Right atrium auricular region (tissue), 2 donors: ENCODE results near the gene SLAIN1. TPM values are rescaled to one million over a fixed set of nuclear protein-coding genes. Genes with fewer than 3 reads are reported as not detected.

Experiments
- DNase-seq: peaks from one replicate; pipeline ENCODE4 v3.0.0-alpha.2; 2019; ENCODE audit warnings: low spot score
- H3K27ac ChIP-seq, 2 donors: fragments of 200-600 bp; sonication (generic); 1 replicate in 1 of 2; 2 replicates in 1 of 2; pipeline ENCODE4 v1.5.1; 2016 to 2019
- H3K27me3 ChIP-seq, 2 donors: fragments of 200-600 bp; sonication (generic); one replicate each; pipeline versions ENCODE4 v1.5.1 to v1.6.0; 2017 to 2019
- H3K36me3 ChIP-seq: fragments of 200-600 bp; sonication (generic); one replicate; pipeline ENCODE4 v1.5.1; 2016
- H3K4me1 ChIP-seq, 2 donors: fragments of 200-600 bp; sonication (generic); one replicate each; pipeline versions ENCODE4 v1.5.1 to v1.6.0; 2017 to 2019
- H3K4me3 ChIP-seq, 2 donors: fragments of 200-600 bp; sonication (generic); 1 replicate in 1 of 2; 2 replicates in 1 of 2; pipeline ENCODE4 v1.5.1; 2017 to 2019; ENCODE audit warnings: mild to moderate bottlenecking in 1 of 2, moderate library complexity in 1 of 2
- H3K9me3 ChIP-seq, 2 donors: fragments of 200-600 bp; sonication (generic); one replicate each; pipeline ENCODE4 v1.5.1; 2019
- CTCF ChIP-seq, 2 donors: fragments of 200-600 bp; sonication (generic); IDR thresholded peaks; one replicate each; pipeline ENCODE4 v1.5.1; 2019; ENCODE audit warnings: antibody characterized with exemption in 2 of 2
- total RNA-seq, 2 donors: library from RNA; depleted of rRNA; stranded (reverse); fragments of >200 nt; gene quantifications; one replicate each; pipeline ENCODE4 v1.1.0, GENCODE V29; 2016

SLAIN1 gene
- total RNA-seq, 2 donors from 2014 or later = 14.9 to 21.9 TPM

GRCh38 chr13:77693449-77693940 lies 4.0 kb upstream of the SLAIN1 start:
- Histone ChIP-seq H3K27me3 (no peaks in the 10 kb centered on the region), H3K9me3 (no peaks in the 10 kb centered on the region), H3K27ac (no peak overlapping the region), H3K36me3 (no peaks in the 10 kb centered on the region), H3K4me1 (peaks cover 0 to 12% of the 10 kb centered on the region in 2 donors), H3K4me3 (no peak overlapping the region)
- no peak for TF ChIP-seq CTCF (IDR thresholded peaks at IDR 0.05)
- DNase-seq = no peak

DNA sequence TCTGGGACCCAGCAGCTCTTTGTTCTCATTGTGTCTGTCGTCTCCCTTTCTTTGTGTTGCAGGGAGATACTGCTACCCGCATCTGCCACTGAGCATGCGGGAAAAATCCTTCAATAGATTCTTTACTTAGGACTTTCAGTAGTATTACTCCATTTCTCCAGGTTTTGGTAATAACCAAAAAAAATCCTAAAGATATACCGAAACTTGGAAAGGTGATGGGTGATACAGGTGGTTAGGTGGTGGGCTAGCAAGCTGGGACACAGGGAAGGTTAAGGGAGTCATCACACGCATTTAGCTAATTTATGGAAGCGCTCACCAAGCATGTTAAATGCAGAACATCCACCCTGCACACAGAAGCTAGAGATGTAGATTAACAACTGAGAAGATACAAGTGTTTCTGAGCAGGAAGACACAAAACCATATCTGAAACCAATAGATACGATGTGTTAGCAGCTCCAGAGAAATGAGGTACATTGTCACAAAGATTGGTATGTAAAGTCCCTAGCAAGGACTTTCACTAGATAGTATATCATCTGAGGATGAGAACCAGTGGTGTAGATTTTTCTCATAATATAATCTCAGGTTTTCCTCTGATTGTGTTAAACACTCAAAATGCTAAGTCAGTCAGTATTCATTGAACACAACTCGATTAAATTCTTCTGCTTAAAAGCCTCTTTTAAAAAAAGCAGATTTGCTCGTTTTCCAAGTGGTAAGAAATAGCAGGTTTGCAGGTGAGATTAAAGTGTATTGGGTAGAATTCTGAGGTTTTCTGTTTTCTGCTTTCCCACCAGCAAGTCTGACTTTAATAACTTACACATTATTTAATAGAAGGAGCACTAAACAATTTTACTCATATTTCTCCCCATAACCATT lies 1.2 kb upstream of the SLAIN1 start:
- Histone ChIP-seq H3K4me3 (peak overlapping the region; percentile 75 to 84), H3K27ac (peak overlapping the region in 1 of 2 donors; percentile 55), H3K4me1 (peaks cover 0 to 22% of the 10 kb centered on the region in 2 donors), H3K9me3 (no peaks in the 10 kb centered on the region), H3K36me3 (no peaks in the 10 kb centered on the region), H3K27me3 (no peaks in the 10 kb centered on the region)
- no peak for TF ChIP-seq CTCF (IDR thresholded peaks at IDR 0.05)
- no peak for DNase-seq

DNA sequence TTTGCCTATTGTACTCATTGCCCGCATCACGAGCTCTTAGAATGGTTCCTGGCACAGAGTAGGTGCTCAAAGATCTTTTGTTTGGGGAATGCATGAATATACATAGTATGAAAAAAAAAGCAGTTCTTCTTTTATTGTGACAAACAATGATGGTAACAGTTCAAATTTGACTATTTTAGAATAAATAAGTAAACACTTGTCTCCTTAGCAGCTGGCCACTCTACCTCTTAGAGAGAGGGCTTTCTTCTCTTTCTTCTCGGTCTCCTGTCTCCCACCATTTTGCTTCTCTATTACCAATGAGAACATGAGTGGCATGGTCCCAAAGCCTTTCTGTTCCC lies 639 bp upstream of the SLAIN1 start:
- no peak for DNase-seq
- no peaks in the 10 kb centered on the region for H3K9me3 ChIP-seq
- H3K36me3 ChIP-seq = no peaks in the 10 kb centered on the region
- no peaks in the 10 kb centered on the region for H3K27me3 ChIP-seq
- peak overlapping the region; percentile 75 to 84 for H3K4me3 ChIP-seq
- H3K4me1 ChIP-seq = peaks cover 0 to 22% of the 10 kb centered on the region in 2 donors
- no peak for TF ChIP-seq CTCF (IDR thresholded peaks at IDR 0.05)
- H3K27ac ChIP-seq = peak overlapping the region; percentile 55 to 66

- H3K27me3 ChIP-seq = no peaks in the 10 kb centered on the region
- H3K9me3 ChIP-seq = no peaks in the 10 kb centered on the region
- H3K36me3 ChIP-seq = no peaks in the 10 kb centered on the region
- H3K4me3 ChIP-seq = peak overlapping the region; percentile 75 to 84
- H3K27ac ChIP-seq = peak overlapping the region; percentile 26 to 63
- TF ChIP-seq CTCF (IDR thresholded peaks at IDR 0.05) = peak in 1 of 2 donors; percentile 13
- peaks cover 0 to 22% of the 10 kb centered on the region in 2 donors for H3K4me1 ChIP-seq
- no peak for DNase-seq
These were observed 943 bp downstream of the SLAIN1 start for GRCh38 chr13:77698201-77699058.

DNA sequence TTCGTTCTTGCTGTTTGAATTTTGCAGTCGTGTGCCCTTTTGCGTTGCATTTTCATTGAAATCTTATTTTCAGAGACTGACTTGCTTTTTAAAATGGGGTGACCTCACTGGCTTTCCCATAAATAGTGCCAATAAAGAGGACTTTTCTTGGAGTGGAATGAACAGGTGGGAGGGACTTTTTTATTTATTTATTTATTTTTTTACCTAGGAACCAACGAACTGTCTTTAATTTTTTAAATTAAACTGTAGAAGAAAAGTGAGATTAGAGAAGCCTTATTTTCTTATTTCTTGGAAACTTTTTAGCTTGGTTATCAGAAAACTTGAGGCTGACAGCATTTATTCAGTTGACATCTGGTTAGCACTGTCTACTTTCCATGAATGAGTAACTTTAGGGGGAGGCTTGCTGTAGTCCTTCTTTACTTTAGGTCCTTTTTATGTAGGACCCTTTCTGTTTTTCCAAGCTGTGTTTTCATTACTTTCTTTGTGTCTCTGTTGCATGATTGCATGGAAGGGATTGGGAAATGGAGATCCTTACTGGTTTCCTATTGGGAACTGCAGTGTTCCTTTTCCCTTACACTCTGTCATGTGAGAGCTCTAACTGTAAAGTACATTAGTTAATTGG lies 1.7 kb downstream of the SLAIN1 start:
- Histone ChIP-seq H3K27ac (peak overlapping the region in 1 of 2 donors; percentile 63), H3K4me1 (peaks cover 0 to 22% of the 10 kb centered on the region in 2 donors), H3K9me3 (no peaks in the 10 kb centered on the region), H3K27me3 (no peaks in the 10 kb centered on the region), H3K4me3 (peak overlapping the region; percentile 75 to 84), H3K36me3 (no peaks in the 10 kb centered on the region)
- DNase-seq = no peak
- no peak for TF ChIP-seq CTCF (IDR thresholded peaks at IDR 0.05)
